RWPE2 (cell line): ENCODE measurements around the gene MGST3.

Experiments
- ATAC-seq: fragments of 200-7000 bp; cut with Tn5 transposase; 3 replicates; pipeline ENCODE4 v1.9.1; 2021; ENCODE audit warnings: low read depth
- DNase-seq: peaks from one replicate; pipeline ENCODE4 v3.0.0-alpha.2; 2020; ENCODE audit warnings: low spot score
- H3K27ac ChIP-seq: fragments of 450-650 bp; 2 replicates; pipeline ENCODE4 v1.5.1; 2017; ENCODE audit warnings: mild to moderate bottlenecking; ENCODE audit not compliant: poor library complexity, severe bottlenecking
- H3K27me3 ChIP-seq: fragments of 250-450 bp; sonication (Bioruptor Pico); 2 replicates; pipeline ENCODE4 v1.5.1; 2021; ENCODE audit warnings: mild to moderate bottlenecking, moderate library complexity; ENCODE audit not compliant: insufficient read depth, poor library complexity, severe bottlenecking
- H3K36me3 ChIP-seq: fragments of 250-450 bp; sonication (Bioruptor Pico); 2 replicates; pipeline ENCODE4 v1.5.1; 2020; ENCODE audit warnings: low read depth, mild to moderate bottlenecking, moderate library complexity
- H3K4me1 ChIP-seq: fragments of 250-450 bp; sonication (Bioruptor Pico); 2 replicates; pipeline ENCODE4 v1.5.1; 2021; ENCODE audit warnings: mild to moderate bottlenecking, moderate library complexity; ENCODE audit not compliant: insufficient read depth, poor library complexity, severe bottlenecking
- H3K4me3 ChIP-seq: fragments of 250-450 bp; sonication (Bioruptor Pico); 2 replicates; pipeline ENCODE4 v1.5.1; 2021; ENCODE audit warnings: mild to moderate bottlenecking, moderate library complexity; ENCODE audit not compliant: severe bottlenecking
- H3K9me3 ChIP-seq: fragments of 250-450 bp; sonication (Bioruptor Pico); 2 replicates; pipeline ENCODE4 v1.5.1; 2021; ENCODE audit warnings: mild to moderate bottlenecking, moderate library complexity; ENCODE audit not compliant: severe bottlenecking
- CTCF ChIP-seq: fragments of 450-650 bp; IDR thresholded peaks from one replicate; pipeline ENCODE4 v1.5.1; 2017; ENCODE audit warnings: mild to moderate bottlenecking, moderate library complexity; ENCODE audit not compliant: poor library complexity, severe bottlenecking

MGST3 gene

GRCh38 chr1:165632491-165632890 is 1.5 kb downstream of the MGST3 start:
- no peaks in the 10 kb centered on the region for H3K27me3 ChIP-seq
- H3K4me1 ChIP-seq = peaks cover 12% of the 10 kb centered on the region
- no peak for ATAC-seq
- peaks cover 19% of the 10 kb centered on the region for H3K36me3 ChIP-seq
- H3K4me3 ChIP-seq = peak overlapping the region; percentile 42
- no peaks in the 10 kb centered on the region for H3K9me3 ChIP-seq
- no peak for DNase-seq
- TF ChIP-seq CTCF = no peak
- peak overlapping the region; percentile 78 for H3K27ac ChIP-seq

GRCh38 chr1:165633614-165634013 is 2.6 kb downstream of the MGST3 start:
- H3K4me1 ChIP-seq = peaks cover 12% of the 10 kb centered on the region
- H3K27ac ChIP-seq = no peak overlapping the region
- DNase-seq (no peak), ATAC-seq (no peak)
- no peak for TF ChIP-seq CTCF
- no peak overlapping the region for H3K4me3 ChIP-seq
- no peaks in the 10 kb centered on the region for H3K9me3 ChIP-seq
- peaks cover 19% of the 10 kb centered on the region for H3K36me3 ChIP-seq
- no peaks in the 10 kb centered on the region for H3K27me3 ChIP-seq

GRCh38 chr1:165634154-165634921 is 3.3 kb downstream of the MGST3 start:
- peaks cover 19% of the 10 kb centered on the region for H3K36me3 ChIP-seq
- H3K9me3 ChIP-seq = no peaks in the 10 kb centered on the region
- no peak overlapping the region for H3K4me3 ChIP-seq
- peaks cover 12% of the 10 kb centered on the region for H3K4me1 ChIP-seq
- no peak overlapping the region for H3K27ac ChIP-seq
- ATAC-seq (no peak), DNase-seq (no peak)
- no peak for TF ChIP-seq CTCF
- no peaks in the 10 kb centered on the region for H3K27me3 ChIP-seq

- Histone ChIP-seq H3K4me1 (peaks cover 12% of the 10 kb centered on the region), H3K9me3 (no peaks in the 10 kb centered on the region), H3K27ac (no peak overlapping the region), H3K4me3 (no peak overlapping the region), H3K27me3 (no peaks in the 10 kb centered on the region), H3K36me3 (peaks cover 26% of the 10 kb centered on the region)
- ATAC-seq (no peak), DNase-seq (no peak)
- TF ChIP-seq CTCF = no peak
Measured at GRCh38 chr1:165635329-165635728, 4.3 kb downstream of the MGST3 start.

GRCh38 chr1:165635823-165636222 is 4.8 kb downstream of the MGST3 start:
- no peak for DNase-seq
- Histone ChIP-seq H3K36me3 (peaks cover 26% of the 10 kb centered on the region), H3K27me3 (no peaks in the 10 kb centered on the region), H3K9me3 (no peaks in the 10 kb centered on the region), H3K4me3 (no peak overlapping the region), H3K4me1 (peaks cover 12% of the 10 kb centered on the region), H3K27ac (no peak overlapping the region)
- no peak for TF ChIP-seq CTCF
- no peak for ATAC-seq
